ENCODE data around the gene IFNB1. TPM values are rescaled to one million over a fixed set of nuclear protein-coding genes. Genes with fewer than 3 reads are reported as not detected.

The IFNB1 gene
- total RNA-seq: not detected
- polyA plus RNA-seq: not detected

GRCh38 chr9:21077781-21078180 is at the start of gene IFNB1:
Gene IFNB1 (minus strand): TSS chr9:21077942. CDS start chr9:21077869, 73 bp downstream.
- Histone ChIP-seq H3K27ac (ENCODE audit: low read depth) (no peak within 1 kb of the TSS), H3K36me3 (ENCODE audit: insufficient read depth) (no peaks in the 10 kb centered on the region), H3K4me3 (ENCODE audit: low read depth, low read length) (no peak within 1 kb of the TSS), H3K4me1 (ENCODE audit: insufficient read depth) (peaks cover 2% of the 10 kb centered on the region)
- no peak for DNase-seq (ENCODE audit: extremely low spot score)
- WGBS: 94% methylated on average over 3 of the region's 3 CpGs

GRCh38 chr9:21121595-21122251 is 44.0 kb upstream of the IFNB1 start:
- Histone ChIP-seq H3K4me1 (ENCODE audit: insufficient read depth) (no peaks in the 10 kb centered on the region), H3K27ac (ENCODE audit: low read depth) (no peak overlapping the region), H3K36me3 (ENCODE audit: insufficient read depth) (no peaks in the 10 kb centered on the region), H3K4me3 (ENCODE audit: low read depth, low read length) (no peak overlapping the region)
- no peak for DNase-seq (ENCODE audit: extremely low spot score)
- 91% methylated on average over 4 of the region's 4 CpGs for WGBS

GRCh38 chr9:21121079-21121478 is 43.3 kb upstream of the IFNB1 start:
- Histone ChIP-seq H3K4me1 (ENCODE audit: insufficient read depth) (no peaks in the 10 kb centered on the region), H3K4me3 (ENCODE audit: low read depth, low read length) (no peak overlapping the region), H3K27ac (ENCODE audit: low read depth) (no peak overlapping the region), H3K36me3 (ENCODE audit: insufficient read depth) (no peaks in the 10 kb centered on the region)
- DNase-seq (ENCODE audit: extremely low spot score): no peak
- WGBS: 90% methylated on average over 2 of the region's 2 CpGs

- WGBS: 61% methylated on average over 7 of the region's 7 CpGs
- Histone ChIP-seq H3K27ac (ENCODE audit: low read depth) (no peak overlapping the region), H3K4me3 (ENCODE audit: low read depth, low read length) (no peak overlapping the region), H3K4me1 (ENCODE audit: insufficient read depth) (no peaks in the 10 kb centered on the region), H3K36me3 (ENCODE audit: insufficient read depth) (no peaks in the 10 kb centered on the region)
- DNase-seq (ENCODE audit: extremely low spot score): no peak
Observed at GRCh38 chr9:21119093-21119770, 41.5 kb upstream of the IFNB1 start.

- H3K36me3 ChIP-seq (ENCODE audit: insufficient read depth): no peaks in the 10 kb centered on the region
- DNase-seq (ENCODE audit: extremely low spot score): no peak
- no peaks in the 10 kb centered on the region for H3K4me1 ChIP-seq (ENCODE audit: insufficient read depth)
- H3K27ac ChIP-seq (ENCODE audit: low read depth): no peak overlapping the region
- 83% methylated on average over 2 of the region's 2 CpGs for WGBS
- no peak overlapping the region for H3K4me3 ChIP-seq (ENCODE audit: low read depth, low read length)
Observed at GRCh38 chr9:21114311-21114710, 36.6 kb upstream of the IFNB1 start.

- Histone ChIP-seq H3K4me1 (ENCODE audit: insufficient read depth) (no peaks in the 10 kb centered on the region), H3K27ac (ENCODE audit: low read depth) (no peak overlapping the region), H3K4me3 (ENCODE audit: low read depth, low read length) (no peak overlapping the region), H3K36me3 (ENCODE audit: insufficient read depth) (no peaks in the 10 kb centered on the region)
- peak; percentile 11 for DNase-seq (ENCODE audit: extremely low spot score)
- WGBS: 24% methylated on average over 4 of the region's 4 CpGs
Observed at GRCh38 chr9:21110708-21111576, 33.2 kb upstream of the IFNB1 start.

- 75% methylated on average over 1 of the region's 1 CpG for WGBS
Observed at GRCh38 chr9:21104787-21105186, 27.0 kb upstream of the IFNB1 start.

GRCh38 chr9:21102305-21102704 is 24.6 kb upstream of the IFNB1 start:
- no peak for DNase-seq (ENCODE audit: extremely low spot score)
- no peaks in the 10 kb centered on the region for H3K4me1 ChIP-seq (ENCODE audit: insufficient read depth)
- 100% methylated on average over 1 of the region's 1 CpG for WGBS
- no peaks in the 10 kb centered on the region for H3K36me3 ChIP-seq (ENCODE audit: insufficient read depth)
- H3K4me3 ChIP-seq (ENCODE audit: low read depth, low read length): no peak overlapping the region
- H3K27ac ChIP-seq (ENCODE audit: low read depth): no peak overlapping the region

More at GRCh38 chr9:21104787-21105186, 27.0 kb upstream of the IFNB1 start:
- no peaks in the 10 kb centered on the region for H3K4me1 ChIP-seq (ENCODE audit: insufficient read depth)
- H3K27ac ChIP-seq (ENCODE audit: low read depth): no peak overlapping the region
- no peak for DNase-seq (ENCODE audit: extremely low spot score)
- H3K36me3 ChIP-seq (ENCODE audit: insufficient read depth): no peaks in the 10 kb centered on the region
- H3K4me3 ChIP-seq (ENCODE audit: low read depth, low read length): no peak overlapping the region

GRCh38 chr9:21097817-21098216 is 20.1 kb upstream of the IFNB1 start:
- Histone ChIP-seq H3K36me3 (ENCODE audit: insufficient read depth) (no peaks in the 10 kb centered on the region), H3K4me3 (ENCODE audit: low read depth, low read length) (no peak overlapping the region), H3K4me1 (ENCODE audit: insufficient read depth) (no peaks in the 10 kb centered on the region), H3K27ac (ENCODE audit: low read depth) (no peak overlapping the region)
- no peak for DNase-seq (ENCODE audit: extremely low spot score)
- WGBS: 53% methylated on average over 2 of the region's 2 CpGs

- no peak overlapping the region for H3K27ac ChIP-seq (ENCODE audit: low read depth)
- 23% methylated on average over 2 of the region's 2 CpGs for WGBS
- H3K4me1 ChIP-seq (ENCODE audit: insufficient read depth): no peaks in the 10 kb centered on the region
- H3K4me3 ChIP-seq (ENCODE audit: low read depth, low read length): no peak overlapping the region
- H3K36me3 ChIP-seq (ENCODE audit: insufficient read depth): no peaks in the 10 kb centered on the region
- no peak for DNase-seq (ENCODE audit: extremely low spot score)
Observed at GRCh38 chr9:21096901-21097255, 19.1 kb upstream of the IFNB1 start.

GRCh38 chr9:21096172-21096900 is 18.6 kb upstream of the IFNB1 start:
- H3K27ac ChIP-seq (ENCODE audit: low read depth): no peak overlapping the region
- H3K36me3 ChIP-seq (ENCODE audit: insufficient read depth): no peaks in the 10 kb centered on the region
- H3K4me3 ChIP-seq (ENCODE audit: low read depth, low read length): no peak overlapping the region
- 28% methylated on average over 6 of the region's 6 CpGs for WGBS
- no peaks in the 10 kb centered on the region for H3K4me1 ChIP-seq (ENCODE audit: insufficient read depth)
- no peak for DNase-seq (ENCODE audit: extremely low spot score)

GRCh38 chr9:21095561-21095960 is 17.8 kb upstream of the IFNB1 start:
- no peak for DNase-seq (ENCODE audit: extremely low spot score)
- Histone ChIP-seq H3K4me1 (ENCODE audit: insufficient read depth) (no peaks in the 10 kb centered on the region), H3K27ac (ENCODE audit: low read depth) (no peak overlapping the region)

GRCh38 chr9:21086538-21086937 is 8.8 kb upstream of the IFNB1 start:
- no peaks in the 10 kb centered on the region for H3K36me3 ChIP-seq (ENCODE audit: insufficient read depth)
- H3K27ac ChIP-seq (ENCODE audit: low read depth): no peak overlapping the region
- no peak overlapping the region for H3K4me3 ChIP-seq (ENCODE audit: low read depth, low read length)
- H3K4me1 ChIP-seq (ENCODE audit: insufficient read depth): no peaks in the 10 kb centered on the region
- WGBS: 95% methylated on average over 1 of the region's 1 CpG
- no peak for DNase-seq (ENCODE audit: extremely low spot score)

More at GRCh38 chr9:21095561-21095960, 17.8 kb upstream of the IFNB1 start:
- H3K36me3 ChIP-seq (ENCODE audit: insufficient read depth): no peaks in the 10 kb centered on the region
- no peak overlapping the region for H3K4me3 ChIP-seq (ENCODE audit: low read depth, low read length)
